Measurements from ENCODE around the gene TRIM28.

DNA sequence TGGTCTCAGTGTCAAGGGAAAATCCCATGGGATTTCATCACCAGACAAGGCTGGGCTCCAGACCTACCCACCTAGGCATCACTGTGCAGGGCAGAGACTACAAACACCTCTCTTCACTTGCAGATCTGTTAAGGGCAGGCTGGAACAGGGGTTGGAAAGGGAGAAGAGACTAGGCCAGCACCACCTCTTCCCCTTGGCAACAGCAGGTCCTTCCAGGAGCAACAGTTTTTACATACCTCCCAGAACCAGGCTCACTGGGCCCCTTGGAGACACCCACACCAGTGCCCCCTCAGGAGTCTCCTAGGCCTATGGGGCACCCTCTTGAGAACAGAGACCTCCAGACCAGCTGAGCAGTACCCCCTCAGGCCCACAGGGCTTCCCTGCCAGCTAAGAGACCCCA is 17.1 kb downstream of the TRIM28 start:
- TF ChIP-seq FOXP2 (optimal IDR thresholded peaks at IDR 0.05; ENCODE audit: control extremely low read depth, extremely low read length, insufficient read depth) (no peak), POLR2AphosphoS5 (IDR thresholded peaks at IDR 0.05; ENCODE audit: borderline replicate concordance, low read depth, low read length) (0 out of 2 replicates have a peak, but pooled peaks have one; percentile 17)
